Endothelial cell of umbilical vein (primary cell): ENCODE results near the gene SPIB. TPM values are rescaled to one million over a fixed set of nuclear protein-coding genes. Genes with fewer than 3 reads are reported as not detected.

Source experiments
- BruUV-seq: library from RNA; stranded (reverse); fragments of 400-500 nt; replicated peaks from 2 replicates; lab custom pipeline; 2021; lab: Mats Ljungman, UMichigan
- CTCF ChIA-PET: fragments of 300-600, 350-600 bp; sonication (Branson Sonifier 250); formaldehyde crosslinking; loops from one replicate; lab custom pipeline; 2021; ENCODE audit warnings: antibody characterized with exemption, inconsistent platforms; lab: Charles Lee
- POLR2A ChIA-PET: fragments of 300-600, 350-600 bp; sonication (Branson Sonifier 250); formaldehyde crosslinking; loops from one replicate; lab custom pipeline; 2021; ENCODE audit warnings: antibody characterized with exemption, inconsistent platforms; lab: Charles Lee
- DNase-seq: peaks from one replicate; pipeline ENCODE4 v3.0.0-alpha.2; 2011; ENCODE audit warnings: low read depth, low spot score
- FAIRE-seq: peaks from 2 replicates; lab custom pipeline; 2011; peaks lifted over from hg19 to GRCh38; lab: Jason Lieb, UNC
- H2AFZ ChIP-seq: 2 replicates; pipeline ENCODE4 v1.6.0; 2012; ENCODE audit warnings: low read depth, low read length, control low read depth, inconsistent platforms
- H3K27ac ChIP-seq: 2 replicates; pipeline ENCODE4 v1.5.1; 2011; ENCODE audit warnings: low read depth, mild to moderate bottlenecking, control low read depth, low read length, moderate library complexity; ENCODE audit not compliant: insufficient read depth
- H3K27me3 ChIP-seq, 2 experiments: 2 replicates each; pipeline versions ENCODE4 v1.6.0 to v1.6.1; 2011; ENCODE audit warnings: low read length in 2 of 2, mixed read lengths in 1 of 2; ENCODE audit not compliant: control insufficient read depth in 2 of 2, insufficient read depth in 2 of 2
- H3K36me3 ChIP-seq, 2 experiments: 2 replicates in 1 of 2; 3 replicates in 1 of 2; pipeline ENCODE4 v1.5.1; 2011; ENCODE audit warnings: low read length in 2 of 2, mild to moderate bottlenecking in 1 of 2, moderate library complexity in 1 of 2; ENCODE audit not compliant: control insufficient read depth in 2 of 2, insufficient read depth in 2 of 2; ENCODE audit errors: extremely low read depth in 1 of 2
- H3K4me1 ChIP-seq: 3 replicates; pipeline ENCODE4 v1.5.1; 2011; ENCODE audit warnings: mild to moderate bottlenecking, low read length; ENCODE audit not compliant: control insufficient read depth, insufficient read depth; ENCODE audit errors: extremely low read depth
- H3K4me2 ChIP-seq: 2 replicates; pipeline ENCODE4 v1.6.1; 2011; ENCODE audit warnings: low read length, control low read depth, mixed read lengths; ENCODE audit not compliant: insufficient read depth
- H3K4me3 ChIP-seq, 3 experiments: fragments of 200-600 bp in 1 of 3; sonication (generic), shearing (Covaris generic) in 1 of 3; replicated peaks in 1 of 3; 2 replicates each; pipeline ENCODE4 v1.5.1; 2011 to 2016; ENCODE audit warnings: control low read depth in 3 of 3, low read length in 3 of 3, mild to moderate bottlenecking in 2 of 3, inconsistent platforms in 1 of 3, low read depth in 1 of 3, moderate library complexity in 1 of 3; ENCODE audit not compliant: insufficient read depth in 1 of 3
- H3K79me2 ChIP-seq: 2 replicates; pipeline ENCODE4 v1.6.0; 2012; ENCODE audit warnings: low read length, inconsistent platforms; ENCODE audit not compliant: control insufficient read depth, insufficient read depth
- H3K9ac ChIP-seq: replicated peaks from 2 replicates; pipeline ENCODE3; 2011; ENCODE audit warnings: low read length, control low read depth; ENCODE audit not compliant: insufficient read depth; ENCODE audit errors: extremely low read depth
- H3K9me1 ChIP-seq: replicated peaks from 3 replicates; pipeline ENCODE4 v1.6.0; 2011; ENCODE audit warnings: mild to moderate bottlenecking, low read length; ENCODE audit not compliant: control insufficient read depth, insufficient read depth; ENCODE audit errors: extremely low read depth
- H3K9me3 ChIP-seq: replicated peaks from 2 replicates; pipeline ENCODE4 v1.5.1; 2012; ENCODE audit warnings: low read length, inconsistent platforms; ENCODE audit not compliant: control insufficient read depth, insufficient read depth
- H4K20me1 ChIP-seq: replicated peaks from 2 replicates; pipeline ENCODE3; 2011; ENCODE audit warnings: mild to moderate bottlenecking, low read length; ENCODE audit not compliant: control insufficient read depth, insufficient read depth; ENCODE audit errors: extremely low read depth
- CTCF ChIP-seq, 2 donors: IDR thresholded peaks; 1 replicate in 1 of 2; 2 replicates in 1 of 2; pipeline ENCODE4 v1.5.1; 2011; ENCODE audit warnings: low read length in 2 of 2, mild to moderate bottlenecking in 2 of 2, moderate library complexity in 2 of 2, control low read depth in 1 of 2, inconsistent platforms in 1 of 2, low read depth in 1 of 2; ENCODE audit not compliant: insufficient read depth in 1 of 2; ENCODE audit errors: extremely low read depth in 1 of 2
- EZH2 ChIP-seq: IDR thresholded peaks from 2 replicates; pipeline ENCODE4 v1.6.1; 2012; ENCODE audit warnings: borderline replicate concordance, low read depth, mild to moderate bottlenecking, moderate library complexity, low read length, inconsistent platforms; ENCODE audit not compliant: severe bottlenecking
- FOS ChIP-seq: IDR thresholded peaks from 2 replicates; pipeline ENCODE4 v1.6.1; 2011; ENCODE audit warnings: mild to moderate bottlenecking, low read length, moderate library complexity, borderline replicate concordance; ENCODE audit not compliant: insufficient read depth
- GATA2 ChIP-seq: IDR thresholded peaks from 2 replicates; pipeline ENCODE4 v1.7.0; 2011; ENCODE audit warnings: low read depth, mild to moderate bottlenecking, moderate library complexity, mixed read lengths, low read length; ENCODE audit not compliant: insufficient read length, insufficient read depth
- JUN ChIP-seq: IDR thresholded peaks from 2 replicates; pipeline ENCODE4 v1.6.1; 2011; ENCODE audit warnings: borderline replicate concordance, low read depth; ENCODE audit not compliant: insufficient read length, insufficient read depth
- MAX ChIP-seq: IDR thresholded peaks from 2 replicates; pipeline ENCODE4 v1.6.1; 2011; ENCODE audit not compliant: insufficient read depth, insufficient read length
- MYC ChIP-seq: IDR thresholded peaks from one replicate; pipeline ENCODE4 v1.6.1; 2011; ENCODE audit warnings: mild to moderate bottlenecking, low read depth, low read length
- POLR2A ChIP-seq: IDR thresholded peaks from 2 replicates; pipeline ENCODE4 v1.6.1; 2012; ENCODE audit warnings: low read depth, mild to moderate bottlenecking, control low read depth, low read length
- POLR2AphosphoS5 ChIP-seq: IDR thresholded peaks from 2 replicates; pipeline ENCODE4 v1.6.1; 2012; ENCODE audit warnings: low read depth, mild to moderate bottlenecking, control low read depth, low read length, moderate library complexity; ENCODE audit not compliant: insufficient read depth
- dilution Hi-C: fragments of 300-500 bp; cut with MboI; formaldehyde crosslinking; loops from one replicate; pipeline ENCODE4 v1.15.0; 2019; ENCODE audit warnings: low sequenced_read_pairs; ENCODE audit not compliant: extremely low pct_ligation_motif_present
- intact Hi-C: fragments of 100-400 bp; cut with micrococcal nuclease; formaldehyde crosslinking; loops from one replicate; pipeline ENCODE4 v1.10.0; 2022
- polyA plus RNA-seq, 4 experiments: library from polyadenylated mRNA; depleted of rRNA in 3 of 4; stranded (reverse) in 3 of 4; unstranded in 1 of 4; fragments of >200 nt; gene quantifications; 2 replicates each; pipeline versions ENCODE4 v1.2.1 to v1.2.3, GENCODE V29; 2011 to 2012; ENCODE audit warnings: missing spikeins in 1 of 4
- total RNA-seq: library from RNA; stranded (reverse); gene quantifications from 2 replicates; pipeline ENCODE4 v1.2.3, GENCODE V29; 2021

SPIB gene
- total and polyA plus RNA-seq, 2 donors (not counting 3 experiments of a cell fraction or from before 2014, with no cell fraction given), result not detected

- no peak overlapping the region for H3K4me3 ChIP-seq
- no peak overlapping the region for H3K4me2 ChIP-seq
- dilution Hi-C loops (no loop called here), intact Hi-C loops (no loop called here)
- no peaks in the 10 kb centered on the region for H3K9me3 ChIP-seq
- H3K4me1 ChIP-seq, result peaks cover 7% of the 10 kb centered on the region
- FAIRE-seq (no peak), DNase-seq (no peak)
- H3K79me2 ChIP-seq, result peaks cover 7% of the 10 kb centered on the region
- CTCF ChIA-PET, result interaction anchor here (0.6 to 3.8 kb wide), 3 partner anchors 13 to 107 kb away, joined by 4 to 12 read pairs (median 8); no protein-coding TSS in a partner anchor
- no TSS peak for BruUV-seq
- POLR2A ChIA-PET, result no interaction called here
- peaks cover 0 to 13% of the 10 kb centered on the region in 2 experiments for H3K36me3 ChIP-seq
- no peaks in the 10 kb centered on the region for H3K9me1 ChIP-seq
- TF ChIP-seq POLR2A (no peak), FOS (no peak), MAX (no peak), EZH2 (no peak), POLR2AphosphoS5 (no peak), JUN (no peak), MYC (no peak), CTCF (IDR thresholded peaks at IDR 0.05; ENCODE audit: extremely low read depth in 1 of 2, insufficient read depth in 1 of 2, low read depth in 1 of 2, low read length in 2 of 2) (no peak), GATA2 (no peak)
- no peak overlapping the region for H2AFZ ChIP-seq
- no peak overlapping the region for H3K27ac ChIP-seq
- no peaks in the 10 kb centered on the region for H3K27me3 ChIP-seq
- H3K9ac ChIP-seq, result no peak overlapping the region
- no peaks in the 10 kb centered on the region for H4K20me1 ChIP-seq
Measured at GRCh38 chr19:50475101-50475568, 56.4 kb downstream of the SPIB start.
